SK-N-SH (cell line): ENCODE data around the gene ZFYVE9.

Source experiments
- CTCF ChIP-seq: fragments of 200-600 bp; sonication (generic); IDR thresholded peaks from 2 replicates; pipeline ENCODE4 v1.6.1; 2017; ENCODE audit warnings: antibody characterized with exemption, mild to moderate bottlenecking, moderate library complexity
- YY1 ChIP-seq: IDR thresholded peaks from 2 replicates; pipeline ENCODE4 v1.4.0; 2012; ENCODE audit warnings: low read depth, mild to moderate bottlenecking

- TF ChIP-seq CTCF, result no peak
- no peak for TF ChIP-seq YY1
Measured at GRCh38 chr1:52306227-52307006, 164.5 kb downstream of the ZFYVE9 start.
